ENCODE data around the gene VSIR.

The VSIR gene

GRCh38 chr10:71807557-71808510 lies 34.5 kb upstream of the VSIR start:
- DNase-seq (ENCODE audit: extremely low read depth in 1 of 2, low read depth in 1 of 2) = no peak

GRCh38 chr10:71806704-71807556 lies 33.6 kb upstream of the VSIR start:
- no peak for DNase-seq (ENCODE audit: extremely low read depth in 1 of 2, low read depth in 1 of 2)

GRCh38 chr10:71805776-71806703 lies 32.7 kb upstream of the VSIR start:
- DNase-seq (ENCODE audit: extremely low read depth in 1 of 2, low read depth in 1 of 2) = no peak

GRCh38 chr10:71804077-71804476 lies 30.8 kb upstream of the VSIR start:
- no peak for DNase-seq (ENCODE audit: extremely low read depth in 1 of 2, low read depth in 1 of 2)

- DNase-seq (ENCODE audit: extremely low read depth in 1 of 2, low read depth in 1 of 2) = no peak
Measured at GRCh38 chr10:71802715-71803488, 29.6 kb upstream of the VSIR start.

- DNase-seq (ENCODE audit: extremely low read depth in 1 of 2, low read depth in 1 of 2) = no peak
Measured at GRCh38 chr10:71802235-71802634, 28.9 kb upstream of the VSIR start.

- DNase-seq (ENCODE audit: extremely low read depth in 1 of 2, low read depth in 1 of 2) = no peak
Measured at GRCh38 chr10:71801361-71801760, 28.0 kb upstream of the VSIR start.

GRCh38 chr10:71799608-71800453 lies 26.5 kb upstream of the VSIR start:
- DNase-seq (ENCODE audit: extremely low read depth in 1 of 2, low read depth in 1 of 2) = no peak

- no peak for DNase-seq (ENCODE audit: extremely low read depth in 1 of 2, low read depth in 1 of 2)
Measured at GRCh38 chr10:71799112-71799511, 25.8 kb upstream of the VSIR start.

GRCh38 chr10:71798308-71798624 lies 24.9 kb upstream of the VSIR start:
- DNase-seq (ENCODE audit: extremely low read depth in 1 of 2, low read depth in 1 of 2) = no peak

GRCh38 chr10:71797533-71798307 lies 24.4 kb upstream of the VSIR start:
- no peak for DNase-seq (ENCODE audit: extremely low read depth in 1 of 2, low read depth in 1 of 2)

GRCh38 chr10:71796749-71797405 lies 23.6 kb upstream of the VSIR start:
- no peak for DNase-seq (ENCODE audit: extremely low read depth in 1 of 2, low read depth in 1 of 2)

GRCh38 chr10:71795248-71795647 lies 21.9 kb upstream of the VSIR start:
- no peak for DNase-seq (ENCODE audit: extremely low read depth in 1 of 2, low read depth in 1 of 2)

- DNase-seq (ENCODE audit: extremely low read depth in 1 of 2, low read depth in 1 of 2) = no peak
Measured at GRCh38 chr10:71790749-71791440, 17.6 kb upstream of the VSIR start.

GRCh38 chr10:71789871-71790270 lies 16.6 kb upstream of the VSIR start:
- DNase-seq (ENCODE audit: extremely low read depth in 1 of 2, low read depth in 1 of 2) = no peak

GRCh38 chr10:71788954-71789353 lies 15.6 kb upstream of the VSIR start:
- DNase-seq (ENCODE audit: extremely low read depth in 1 of 2, low read depth in 1 of 2) = no peak

GRCh38 chr10:71784679-71785272 lies 11.5 kb upstream of the VSIR start:
- no peak for DNase-seq (ENCODE audit: extremely low read depth in 1 of 2, low read depth in 1 of 2)
